ENCODE results near the gene KIF26B.

The KIF26B gene

DNA sequence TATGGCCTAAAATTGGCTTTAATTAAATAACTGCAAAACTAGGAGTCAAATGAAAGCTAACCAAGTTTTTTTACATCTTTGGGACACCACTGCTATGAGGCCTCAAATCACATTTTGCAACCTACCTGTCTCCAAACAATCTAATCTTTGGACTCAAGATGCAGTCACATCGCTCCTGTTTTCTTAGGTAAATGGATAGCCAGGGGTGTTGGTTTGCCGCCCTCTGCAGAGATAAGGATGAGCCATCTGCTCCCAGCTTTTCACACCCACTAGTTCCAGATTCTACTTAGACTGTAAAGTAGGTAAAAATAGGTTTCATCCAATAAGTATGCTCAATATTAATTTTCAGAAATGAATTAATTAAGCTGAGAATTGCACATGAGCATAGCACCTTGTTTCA lies 456.5 kb downstream of the KIF26B start:
- no peak for DNase-seq

- DNase-seq: no peak
Observed at GRCh38 chr1:245614476-245614875, 459.7 kb downstream of the KIF26B start.

- DNase-seq: no peak
Observed at GRCh38 chr1:245615001-245615400, 460.2 kb downstream of the KIF26B start.

GRCh38 chr1:245621589-245621988 lies 466.8 kb downstream of the KIF26B start:
- no peak for DNase-seq

- no peak for DNase-seq
Observed at GRCh38 chr1:245622332-245623014, 467.7 kb downstream of the KIF26B start.

DNA sequence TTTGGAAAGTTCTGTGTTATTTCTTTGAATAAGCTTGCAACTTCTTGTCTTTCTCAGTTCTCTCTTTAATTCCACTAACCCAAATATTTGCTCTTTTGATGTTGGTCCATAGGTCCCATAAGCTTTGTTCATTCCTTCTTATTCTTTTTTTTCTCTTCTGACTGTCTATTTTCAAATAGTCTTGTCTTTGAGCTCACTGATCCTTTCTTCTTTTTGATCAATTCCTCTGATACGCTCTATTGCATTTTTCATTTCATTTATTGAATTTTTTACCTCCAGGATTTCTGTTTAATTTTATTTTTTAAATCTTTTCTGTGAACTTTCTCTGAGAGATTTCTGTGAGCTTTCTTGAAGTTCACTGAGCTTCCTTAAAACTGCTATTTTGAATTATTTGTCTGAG lies 486.6 kb downstream of the KIF26B start:
- no peak for DNase-seq

DNA sequence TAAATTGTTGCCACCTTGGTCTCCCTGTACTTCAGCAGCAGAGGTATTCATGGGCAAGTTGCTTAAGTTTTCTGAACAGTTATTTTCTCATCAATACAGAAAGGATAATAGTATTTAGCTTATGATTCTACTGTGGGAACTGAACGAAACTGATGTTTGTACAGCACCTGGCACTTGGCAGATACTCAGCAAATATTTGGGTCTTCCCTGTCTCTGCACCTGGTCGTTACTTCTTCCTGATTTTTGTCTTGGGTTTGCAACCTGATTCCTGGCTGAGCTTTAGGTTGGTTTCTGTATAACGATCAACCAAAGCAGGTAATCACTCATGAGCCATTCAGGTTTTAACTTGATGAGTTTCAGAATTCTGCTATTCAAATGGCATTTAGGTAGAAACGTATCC lies 490.6 kb downstream of the KIF26B start:
- DNase-seq: no peak

DNA sequence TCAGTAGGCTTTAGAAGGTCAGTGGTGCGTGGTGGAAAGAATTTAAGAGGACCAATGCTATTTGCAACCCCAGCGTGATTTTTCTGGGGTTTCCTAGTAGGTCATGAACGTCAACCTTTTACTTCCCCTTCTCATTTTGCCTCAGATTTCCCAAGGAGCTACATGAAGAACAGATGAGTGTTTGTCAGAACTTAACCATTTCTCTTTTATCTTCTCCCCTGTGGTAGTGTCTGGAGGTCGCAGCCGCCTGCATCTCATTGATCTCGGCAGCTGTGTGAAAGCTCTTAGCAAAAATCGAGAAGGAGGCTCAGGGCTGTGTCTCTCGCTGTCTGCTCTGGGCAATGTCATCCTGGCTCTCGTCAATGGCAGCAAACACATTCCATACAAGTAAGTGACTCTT lies 491.1 kb downstream of the KIF26B start:
- DNase-seq: no peak

- DNase-seq: no peak
Observed at GRCh38 chr1:245648749-245649522, 494.2 kb downstream of the KIF26B start.

GRCh38 chr1:245649666-245650065 lies 494.9 kb downstream of the KIF26B start:
- no peak for DNase-seq

GRCh38 chr1:245650441-245650960 lies 495.7 kb downstream of the KIF26B start:
- DNase-seq: no peak

- no peak for DNase-seq
Observed at GRCh38 chr1:245651093-245651492, 496.3 kb downstream of the KIF26B start.

GRCh38 chr1:245652116-245652515 lies 497.3 kb downstream of the KIF26B start:
- DNase-seq: no peak

DNA sequence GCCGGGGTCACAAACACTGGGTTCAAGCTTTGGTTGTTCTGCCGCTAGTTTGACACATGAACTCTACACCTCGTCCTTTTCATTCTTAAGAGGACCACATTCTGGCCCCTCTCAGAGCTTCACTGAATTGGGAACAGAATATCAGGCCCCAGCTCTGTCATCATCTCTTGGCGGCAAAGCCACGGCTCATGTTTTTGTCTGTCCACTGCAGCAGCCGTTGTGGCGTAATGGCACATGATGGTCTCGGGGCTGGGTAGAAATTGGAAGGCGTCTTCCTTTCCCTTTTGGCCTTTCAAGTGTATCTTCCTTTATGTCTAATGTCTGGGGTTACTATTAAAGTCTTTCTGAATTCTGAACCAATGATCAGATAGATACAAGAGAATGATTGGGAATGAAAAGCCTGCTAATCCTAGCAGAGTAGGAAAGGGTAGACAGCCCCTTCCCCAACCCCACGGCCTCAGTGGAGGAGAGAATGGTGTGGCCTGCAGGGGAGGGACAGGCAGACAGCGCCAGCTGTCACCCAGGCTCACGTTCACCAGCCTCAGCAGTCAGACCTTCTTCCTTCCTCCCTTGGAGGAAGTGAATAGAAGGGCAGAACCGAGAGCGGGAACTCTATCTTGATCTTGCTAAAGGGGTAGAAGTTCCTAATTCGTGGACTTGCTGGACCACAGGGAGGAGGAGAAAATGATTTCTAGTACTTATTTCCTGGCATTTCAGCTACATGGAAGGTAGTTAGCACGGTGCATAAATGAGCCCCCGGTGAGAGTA lies 498.1 kb downstream of the KIF26B start:
- no peak for DNase-seq

GRCh38 chr1:245654460-245655050 lies 499.8 kb downstream of the KIF26B start:
- DNase-seq: no peak

DNA sequence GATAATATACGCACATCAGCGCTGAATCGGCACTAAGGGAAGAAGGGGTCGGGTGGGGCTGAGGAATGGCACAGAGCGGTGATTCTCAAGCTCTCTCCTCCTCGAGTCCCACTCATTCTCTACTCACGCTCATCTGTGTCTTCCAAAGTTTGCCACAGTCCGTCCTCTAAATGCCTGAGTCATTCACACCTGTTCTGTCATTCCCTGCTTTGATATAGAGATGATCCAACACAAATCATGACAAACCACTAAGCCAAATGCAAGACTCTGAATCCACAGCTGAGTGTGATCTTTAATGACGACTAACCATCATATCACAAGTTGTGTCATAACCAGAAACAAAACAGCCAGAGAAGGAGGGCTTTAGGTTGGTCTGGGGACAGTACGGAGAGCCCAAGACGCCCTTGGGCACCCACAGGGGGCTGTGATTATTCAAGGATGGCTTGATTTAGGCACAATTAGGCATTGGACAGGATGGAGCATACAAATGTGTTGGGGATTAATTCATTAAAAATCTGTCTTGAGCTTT lies 501.5 kb downstream of the KIF26B start:
- DNase-seq: no peak

DNA sequence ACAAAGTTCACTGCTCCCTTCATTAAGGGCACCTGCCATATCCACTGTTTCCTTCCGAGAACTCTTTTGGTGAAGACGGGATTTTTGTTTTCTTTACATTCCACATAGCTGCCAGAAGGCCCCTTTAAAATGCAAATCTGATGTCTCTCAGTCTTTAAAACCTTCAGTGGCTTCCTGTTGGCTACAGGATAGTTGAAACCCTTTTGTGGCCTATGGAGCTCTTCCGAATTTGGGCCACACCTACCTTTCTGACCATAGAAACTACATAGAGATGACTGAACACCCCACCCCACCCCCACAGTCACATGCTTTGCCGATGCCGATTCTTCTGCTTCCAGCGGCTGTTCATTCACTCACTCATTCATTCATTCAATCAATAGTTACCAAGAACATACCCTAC lies 502.6 kb downstream of the KIF26B start:
- no peak for DNase-seq

DNA sequence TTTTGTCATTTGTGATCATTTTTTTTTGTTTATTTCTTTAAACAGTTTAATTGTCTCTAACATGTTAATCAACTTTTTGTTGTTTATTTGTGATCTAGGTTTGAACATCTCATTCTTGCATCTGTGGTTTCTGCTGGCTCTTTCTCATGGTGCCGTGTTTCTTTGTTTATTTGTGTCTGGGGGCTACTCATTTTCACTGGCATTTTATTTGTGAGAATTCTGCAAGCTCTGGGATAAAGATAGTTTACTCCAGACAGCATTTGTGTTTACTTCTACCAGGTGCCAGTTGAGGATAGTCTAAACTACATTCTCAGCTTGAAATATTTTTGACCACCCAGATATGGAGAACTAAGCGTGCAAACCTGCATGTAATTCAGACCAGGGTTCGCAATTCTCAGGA lies 508.6 kb downstream of the KIF26B start:
- no peak for DNase-seq

DNA sequence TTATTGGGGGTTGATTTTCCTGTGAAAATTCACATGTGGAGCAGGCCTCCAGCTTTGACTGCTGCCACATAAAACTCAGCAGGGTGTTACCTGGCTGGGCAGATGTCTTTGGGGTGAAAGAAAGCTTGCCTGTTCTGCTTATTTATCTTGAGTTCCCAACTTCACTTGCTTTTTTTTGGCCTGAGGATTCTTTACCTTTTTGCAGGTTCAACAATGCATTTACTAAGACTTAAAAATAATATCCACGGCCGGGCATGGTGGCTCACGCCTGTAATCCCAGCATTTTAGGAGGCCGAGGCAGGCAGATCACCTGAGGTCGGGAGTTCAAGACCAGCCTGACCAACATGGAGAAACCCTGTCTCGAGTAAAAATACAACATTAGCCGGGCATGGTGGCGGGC lies 509.1 kb downstream of the KIF26B start:
- DNase-seq: no peak

GRCh38 chr1:245666412-245666811 lies 511.6 kb downstream of the KIF26B start:
- no peak for DNase-seq

GRCh38 chr1:245671349-245671748 lies 516.6 kb downstream of the KIF26B start:
- no peak for DNase-seq

DNA sequence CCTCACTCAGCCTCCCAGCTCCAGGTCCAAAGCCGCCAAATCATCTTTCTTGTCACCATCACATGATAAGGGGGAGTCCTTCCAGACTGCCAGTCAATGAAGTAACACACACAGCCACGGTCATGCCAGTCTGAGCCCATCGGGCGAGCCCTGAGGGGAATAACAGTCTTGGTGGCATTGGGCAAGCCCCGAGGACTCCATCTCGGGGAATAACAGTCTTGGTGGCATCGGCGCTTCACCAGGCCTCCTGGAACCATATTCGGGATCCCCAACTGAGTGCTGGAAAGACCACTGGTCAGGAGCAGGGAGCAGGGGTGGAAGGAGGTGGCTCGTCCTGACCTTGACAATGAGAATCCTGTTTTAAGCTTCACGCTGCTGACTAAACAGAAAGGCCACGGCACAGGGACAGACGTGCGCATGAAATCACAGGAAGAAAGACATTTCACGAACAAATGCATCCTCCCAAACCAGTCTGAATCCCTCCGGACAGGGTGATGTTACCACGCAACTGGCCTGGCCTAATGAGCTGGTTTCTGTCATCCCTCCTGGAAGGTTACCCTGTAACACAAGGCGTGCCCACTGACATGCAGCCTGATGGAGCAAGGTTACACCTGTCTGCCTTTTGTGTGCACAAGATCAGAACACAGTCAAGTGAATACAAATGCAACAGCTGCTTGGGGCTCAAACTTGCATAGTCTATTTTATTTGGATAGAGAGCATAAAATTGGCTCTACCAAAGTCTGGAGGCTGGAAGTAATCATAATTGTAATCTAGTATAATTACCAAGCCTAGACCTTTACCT lies 517.4 kb downstream of the KIF26B start:
- no peak for DNase-seq

Data from activated naive CD4-positive, alpha-beta T cell (primary cell).